Stimulated activated CD8-positive, alpha-beta memory T cell treated with anti-CD3 and anti-CD28 coated beads, Interleukin-15, amount 100 ng/mL, for 24 hours (primary cell): ENCODE data around the gene UTS2R.
"Not testable (repeated sequence)": the region's sequence is repeated elsewhere in the genome, so short reads cannot be mapped to it uniquely, and the experiment has no call there.

Experiments used
- DNase-seq: peaks from one replicate; pipeline ENCODE4 v3.0.0-alpha.2; 2020; ENCODE audit warnings: low read depth

Gene UTS2R

DNA sequence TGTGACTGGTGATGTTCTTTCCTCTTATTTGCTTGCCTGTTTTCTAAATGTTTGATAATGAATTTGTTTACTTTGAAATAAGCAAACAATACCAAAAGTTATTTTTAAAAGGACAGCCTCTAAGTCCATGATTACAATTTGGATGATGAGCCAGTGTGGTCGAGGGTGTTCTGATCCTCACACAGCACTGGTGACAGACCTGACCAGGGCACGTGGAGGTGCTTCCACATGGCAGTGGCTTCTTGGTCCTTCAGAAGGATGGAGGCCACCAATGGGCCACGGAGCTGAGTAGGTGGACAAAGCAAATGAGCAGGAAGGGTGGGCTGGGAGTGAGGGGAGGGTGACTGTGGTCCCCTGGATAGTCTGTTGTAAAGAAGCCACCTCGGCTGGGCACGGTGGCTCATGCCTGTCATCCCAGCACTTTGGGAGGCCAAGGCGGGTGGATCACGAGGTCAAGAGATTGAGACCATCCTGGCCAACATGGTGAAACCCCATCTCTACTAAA lies 16.7 kb upstream of the UTS2R start:
- DNase-seq, result no peak

DNA sequence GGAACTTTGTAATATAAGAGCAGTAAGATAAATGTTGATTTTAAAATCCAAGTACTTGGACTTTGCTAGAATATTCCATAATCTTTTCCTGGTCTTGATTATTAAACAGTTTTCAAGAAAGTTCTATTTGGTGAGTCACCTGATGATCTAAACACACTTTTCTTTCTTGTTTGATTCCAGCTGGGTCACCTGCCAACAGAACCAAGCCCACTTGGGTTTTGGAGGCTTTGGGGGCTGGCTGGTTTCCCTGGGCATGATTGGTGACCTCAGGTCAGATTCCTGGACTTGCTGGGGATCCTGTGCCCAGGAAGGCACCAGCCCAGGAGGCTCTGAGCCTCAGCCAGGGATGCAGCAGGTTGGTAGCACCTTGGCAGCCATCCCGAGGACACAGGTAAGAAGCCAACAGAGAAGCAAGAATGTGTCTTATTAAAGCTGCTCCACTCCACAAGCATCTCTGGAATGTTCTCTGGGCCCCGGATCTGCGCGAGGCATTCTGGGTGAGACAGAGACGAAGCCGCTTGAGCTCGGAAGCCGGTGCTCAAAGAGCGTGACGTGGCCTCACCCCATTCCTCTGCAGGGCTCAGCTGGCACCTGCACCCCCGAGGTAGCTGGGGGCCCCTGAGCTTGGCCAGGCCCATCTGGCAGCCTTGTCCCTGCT lies 15.7 kb upstream of the UTS2R start:
- DNase-seq, result no peak

DNA sequence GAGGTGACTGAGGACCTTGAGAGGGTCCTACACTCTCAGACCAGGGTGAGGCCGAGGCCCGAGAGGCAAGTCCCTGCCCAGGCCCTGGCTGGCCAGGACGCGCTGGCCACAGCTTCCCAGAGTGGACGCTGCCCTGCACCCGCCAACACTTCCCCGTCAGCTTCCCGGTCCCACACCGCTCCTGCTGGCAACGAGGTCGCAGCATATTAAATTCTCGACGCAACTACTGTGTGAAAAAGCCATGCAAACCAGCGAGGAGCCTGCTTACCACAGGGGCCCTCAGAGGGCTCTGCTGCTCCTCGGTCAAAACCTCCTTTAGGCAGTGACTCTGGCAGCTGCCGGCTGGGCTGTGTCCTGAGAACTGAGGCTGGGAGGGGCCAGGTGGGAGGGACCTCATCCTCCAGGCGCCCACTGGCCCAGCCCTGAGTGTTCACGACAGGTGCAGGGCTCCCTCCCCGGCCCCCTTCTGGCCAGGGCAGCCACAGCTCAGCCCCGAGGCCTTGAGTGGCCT lies 14.7 kb upstream of the UTS2R start:
- DNase-seq, result no peak

DNA sequence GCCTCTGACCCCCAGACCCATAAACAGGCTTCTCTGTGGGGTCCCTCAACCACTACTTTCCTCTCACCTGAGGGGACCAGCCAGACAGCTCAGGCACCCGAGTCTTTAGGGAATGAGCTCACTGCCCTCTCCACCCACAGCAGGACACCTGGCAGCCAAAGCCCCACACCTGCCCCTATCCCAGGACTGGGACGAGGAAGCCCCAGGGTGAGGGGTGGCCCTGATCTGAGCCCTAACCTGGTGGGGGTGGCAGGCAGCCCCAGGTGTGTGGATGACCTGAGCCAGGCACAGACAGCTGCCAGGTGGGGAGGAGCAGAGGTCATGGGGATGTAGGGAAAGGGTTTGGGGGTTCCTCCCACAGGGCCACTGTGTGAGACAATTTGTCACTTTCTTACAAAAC lies 14.2 kb upstream of the UTS2R start:
- DNase-seq, result no peak

DNA sequence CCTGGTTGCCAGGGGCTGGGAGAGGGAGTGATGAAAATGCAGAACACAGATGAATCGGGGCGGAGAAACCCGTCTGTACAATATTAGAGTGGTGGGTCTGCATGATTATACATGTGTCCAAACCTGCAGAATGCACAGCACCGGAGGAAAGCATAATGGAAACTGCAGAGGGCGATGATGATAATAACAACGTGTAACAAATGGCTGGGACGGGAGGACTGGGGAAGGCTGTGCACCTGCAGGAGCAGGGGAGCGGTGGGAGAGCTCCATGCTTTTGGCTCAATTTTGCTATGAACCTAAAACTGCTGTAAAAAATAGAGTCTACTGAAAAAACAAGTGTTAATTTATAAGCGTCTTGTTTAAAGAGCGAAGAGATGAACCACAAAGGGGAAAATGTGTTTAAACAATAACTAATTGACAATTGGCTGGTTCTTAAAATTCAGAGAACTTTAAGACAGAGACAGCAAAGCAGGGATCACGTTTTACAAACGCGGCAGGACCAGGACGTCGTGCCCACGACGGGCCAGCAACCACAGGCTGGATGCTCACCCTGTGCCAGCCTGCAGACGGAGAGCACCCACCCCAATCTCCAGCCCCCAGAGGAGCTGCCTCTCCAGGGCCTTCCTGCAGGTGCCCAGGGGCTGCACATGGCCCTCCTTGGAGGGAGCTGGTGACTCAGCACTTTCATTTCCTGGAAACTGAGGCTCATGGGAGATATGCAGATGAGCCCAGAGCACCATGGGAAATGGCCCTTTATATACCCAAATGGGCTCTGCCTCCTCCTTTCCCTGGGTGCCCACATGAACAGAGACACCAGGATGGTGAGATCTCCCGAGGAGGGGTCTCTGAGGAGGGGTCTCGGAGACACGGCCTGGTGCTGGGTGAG lies 12.9 kb upstream of the UTS2R start, which contains the start of gene TEX19:
Gene TEX19 (plus strand): TSS at position 783 of the 886 bp plus-strand sequence. CDS start 2,904 bp downstream, outside the sequence.
- DNase-seq, result no peak

DNA sequence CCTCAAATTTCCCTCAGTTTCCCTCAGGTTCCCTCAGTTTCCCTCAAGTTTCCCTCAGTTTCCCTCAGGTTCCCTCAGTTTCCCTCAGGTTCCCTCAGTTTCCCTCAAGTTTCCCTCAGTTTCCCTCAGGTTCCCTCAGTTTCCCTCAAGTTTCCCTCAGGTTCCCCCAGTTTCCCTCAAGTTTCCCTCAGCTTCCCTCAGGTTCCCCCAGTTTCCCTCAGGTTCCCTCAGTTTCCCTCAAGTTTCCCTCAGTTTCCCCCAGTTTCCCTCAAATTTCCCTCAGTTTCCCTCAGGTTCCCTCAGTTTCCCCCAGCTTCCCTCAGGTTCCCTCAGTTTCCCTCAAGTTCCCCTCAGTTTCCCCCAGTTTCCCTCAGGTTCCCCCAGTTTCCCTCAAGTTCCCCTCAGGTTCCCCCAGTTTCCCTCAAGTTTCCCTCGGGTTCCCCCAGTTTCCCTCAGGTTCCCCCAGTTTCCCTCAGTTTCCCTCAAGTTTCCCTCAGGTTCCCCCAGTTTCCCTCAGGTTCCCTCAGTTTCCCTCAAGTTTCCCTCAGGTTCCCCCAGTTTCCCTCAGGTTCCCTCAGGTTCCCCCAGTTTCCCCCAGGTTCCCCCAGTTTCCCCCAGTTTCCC lies 12.0 kb upstream of the UTS2R start:
- not testable (repeated sequence) for DNase-seq

DNA sequence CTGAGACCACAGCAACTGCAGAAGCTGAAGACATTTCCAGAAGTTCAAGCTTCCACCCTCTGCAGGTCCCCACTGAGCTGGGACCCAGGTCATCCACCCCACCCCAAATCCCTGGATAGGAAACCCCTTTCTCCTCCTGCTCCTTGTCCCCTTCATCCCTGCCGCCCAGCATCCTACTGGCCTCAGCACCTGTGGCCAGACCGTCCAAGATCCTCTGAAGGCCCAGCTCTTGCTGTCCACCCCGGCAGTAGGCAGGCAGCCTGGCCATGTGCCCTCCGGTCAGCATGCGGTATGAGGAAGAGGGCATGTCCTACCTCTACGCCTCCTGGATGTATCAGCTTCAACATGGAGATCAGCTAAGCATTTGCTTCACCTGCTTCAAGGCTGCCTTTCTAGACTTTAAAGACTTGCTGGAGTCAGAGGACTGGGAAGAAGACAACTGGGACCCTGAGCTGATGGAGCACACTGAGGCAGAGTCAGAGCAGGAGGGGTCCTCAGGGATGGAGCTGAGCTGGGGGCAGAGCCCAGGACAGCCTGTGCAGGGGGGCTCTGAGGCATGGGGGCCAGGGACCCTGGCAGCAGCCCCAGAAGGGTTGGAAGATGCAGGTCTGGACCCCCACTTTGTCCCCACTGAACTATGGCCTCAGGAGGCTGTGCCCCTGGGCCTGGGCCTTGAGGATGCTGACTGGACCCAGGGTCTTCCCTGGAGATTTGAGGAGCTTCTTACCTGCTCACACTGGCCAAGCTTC lies 9.5 kb upstream of the UTS2R start:
- no peak for DNase-seq

DNA sequence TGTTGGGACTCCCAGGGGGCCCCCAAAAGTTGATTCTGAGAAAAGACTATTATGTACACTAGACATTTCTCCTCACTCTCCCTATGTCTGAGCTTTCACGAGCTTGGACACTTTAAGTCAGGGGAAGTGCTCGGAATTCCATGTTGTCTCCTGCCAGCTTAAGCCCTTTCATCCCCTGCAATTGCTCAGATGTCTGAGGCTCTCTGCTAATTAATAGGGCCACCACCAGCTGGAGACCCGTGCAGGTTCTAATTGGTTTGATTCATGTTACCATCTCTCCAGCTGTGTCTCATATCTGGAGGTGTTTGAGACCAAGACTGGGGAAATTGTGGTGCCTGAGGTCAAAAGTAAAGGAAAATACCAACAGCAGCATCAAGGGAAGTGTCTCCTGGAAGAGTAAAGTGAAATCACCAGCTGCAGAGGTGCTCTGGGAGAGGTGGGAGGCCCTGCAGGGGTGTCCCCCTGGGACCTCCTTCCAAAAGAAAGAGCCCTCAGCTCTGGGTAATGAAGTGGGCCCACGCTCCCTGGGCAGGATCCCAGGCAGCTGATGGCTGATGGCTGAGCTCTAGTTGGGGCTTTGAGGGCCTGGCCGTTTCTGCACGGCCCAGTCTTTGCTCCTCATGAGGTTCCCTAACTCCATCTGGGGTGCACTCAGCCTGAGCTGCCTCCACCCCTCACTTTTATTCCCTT lies 5.8 kb upstream of the UTS2R start:
- DNase-seq, result no peak

DNA sequence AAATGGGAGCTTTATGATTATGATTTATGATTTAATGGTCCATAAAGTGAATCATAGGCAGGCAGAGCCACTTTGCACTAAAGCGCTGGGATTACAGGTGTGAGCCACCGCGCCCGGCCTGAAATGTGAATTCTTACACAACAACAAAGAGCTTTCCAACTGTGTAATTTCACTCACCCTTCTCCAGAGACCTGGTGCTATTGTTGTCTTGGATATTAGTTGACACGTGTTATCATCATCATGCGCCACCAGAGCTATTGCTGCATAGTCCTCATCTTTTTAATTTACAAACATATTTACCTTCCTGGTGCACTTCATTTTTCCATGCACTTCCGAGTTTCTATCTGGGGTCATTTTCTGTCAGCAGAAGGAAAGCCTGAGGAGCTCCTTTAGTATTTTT lies 4.8 kb upstream of the UTS2R start:
- no peak for DNase-seq

DNA sequence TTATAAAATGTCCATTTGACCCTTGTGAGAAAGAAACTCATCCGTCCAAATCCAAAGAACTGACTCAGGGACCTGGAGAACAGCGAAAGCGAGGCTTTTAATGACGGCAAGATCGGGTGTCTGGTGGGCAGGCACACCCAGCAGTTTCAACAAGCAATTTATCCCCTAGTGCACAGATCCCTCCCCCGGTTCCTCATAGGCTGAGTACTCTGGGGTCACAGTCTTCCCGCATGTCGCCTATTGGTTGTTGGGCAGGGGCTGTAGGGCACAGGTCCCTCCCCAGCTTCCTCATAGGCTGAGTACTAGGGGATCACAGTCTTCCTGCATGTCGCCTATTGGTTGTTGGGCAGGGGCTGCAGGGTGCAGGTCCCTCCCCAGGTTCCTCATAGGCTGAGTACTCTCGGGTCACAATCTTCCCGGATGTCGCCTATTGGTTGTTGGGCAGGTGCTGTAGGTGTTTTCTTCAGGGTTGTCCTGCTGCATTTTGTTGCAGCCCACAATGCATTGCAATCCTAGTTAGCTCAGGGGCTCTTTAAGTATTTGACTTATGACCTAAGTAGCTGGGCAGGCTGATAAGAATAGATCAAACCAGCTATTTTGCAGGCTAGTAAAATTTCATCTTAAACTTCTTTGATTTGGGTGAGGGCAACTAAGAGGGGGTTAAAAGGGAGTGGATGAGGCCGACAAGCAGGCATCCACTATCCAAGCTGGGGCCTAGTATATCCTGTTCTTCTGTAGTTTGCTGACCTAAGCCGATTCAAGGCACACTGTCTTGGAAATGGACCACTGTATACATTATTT lies 3.6 kb upstream of the UTS2R start:
- no peak for DNase-seq

DNA sequence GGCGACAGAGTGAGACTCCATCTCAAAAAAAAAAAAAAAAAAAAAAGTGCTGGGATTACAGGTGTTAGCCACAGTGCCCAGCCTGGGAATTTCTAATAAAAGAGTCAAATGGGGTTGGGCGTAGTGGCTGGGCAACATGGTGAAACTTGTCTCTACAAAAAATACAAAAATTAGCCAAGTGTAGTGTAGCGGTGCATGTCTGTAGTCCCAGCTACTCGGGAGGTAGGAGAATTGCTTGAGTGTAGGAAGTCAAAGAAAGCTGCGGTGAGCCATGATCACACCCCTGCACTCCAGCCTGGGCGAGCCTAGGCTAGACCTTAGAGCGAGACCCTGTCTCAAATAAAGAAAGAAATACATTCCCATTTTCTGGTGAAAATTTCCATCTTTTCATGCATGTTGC lies 2.4 kb upstream of the UTS2R start:
- DNase-seq, result no peak

DNA sequence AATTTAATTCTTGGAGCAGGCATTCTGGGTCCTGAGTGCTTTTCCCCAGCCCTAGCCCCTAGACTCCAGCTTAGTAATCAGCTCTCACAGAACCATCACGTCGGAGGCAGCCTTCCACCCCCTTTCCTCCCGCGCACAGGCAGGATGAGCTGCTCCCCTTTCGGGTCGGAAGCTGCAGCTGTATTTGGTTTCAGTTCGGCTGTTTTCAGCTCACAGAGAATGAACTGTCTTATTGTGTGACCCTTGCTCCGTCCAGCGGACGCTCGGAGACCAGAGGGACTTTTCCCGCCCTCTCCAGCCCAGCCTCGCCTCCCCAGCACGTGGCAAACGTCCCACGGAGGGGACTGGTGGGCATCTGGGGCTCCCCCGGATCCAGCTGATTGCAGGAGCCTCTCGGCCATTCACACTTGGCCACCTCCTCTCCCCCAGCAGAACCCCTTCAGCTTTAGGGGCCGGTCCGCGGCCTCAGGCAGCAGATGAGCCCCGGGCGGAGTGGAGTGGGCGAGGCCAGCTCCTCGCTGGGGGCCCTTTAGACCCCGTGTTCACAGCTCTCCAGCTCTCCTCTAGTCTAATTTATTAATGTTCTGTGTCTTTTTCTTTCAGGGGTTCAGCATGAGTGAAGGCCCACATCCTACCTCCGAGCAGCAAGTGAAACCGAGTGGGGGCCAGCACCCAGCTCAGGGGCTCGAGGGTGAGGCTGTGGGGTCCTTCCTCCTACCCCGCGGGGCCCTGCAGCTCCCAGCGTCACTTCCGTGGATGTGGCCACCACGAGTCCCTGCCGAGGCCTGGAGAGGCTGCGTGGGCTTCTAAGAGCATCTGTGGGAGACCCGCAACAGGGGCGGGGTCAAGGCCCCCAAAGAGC lies 863 bp upstream of the UTS2R start:
- DNase-seq, result no peak

DNA sequence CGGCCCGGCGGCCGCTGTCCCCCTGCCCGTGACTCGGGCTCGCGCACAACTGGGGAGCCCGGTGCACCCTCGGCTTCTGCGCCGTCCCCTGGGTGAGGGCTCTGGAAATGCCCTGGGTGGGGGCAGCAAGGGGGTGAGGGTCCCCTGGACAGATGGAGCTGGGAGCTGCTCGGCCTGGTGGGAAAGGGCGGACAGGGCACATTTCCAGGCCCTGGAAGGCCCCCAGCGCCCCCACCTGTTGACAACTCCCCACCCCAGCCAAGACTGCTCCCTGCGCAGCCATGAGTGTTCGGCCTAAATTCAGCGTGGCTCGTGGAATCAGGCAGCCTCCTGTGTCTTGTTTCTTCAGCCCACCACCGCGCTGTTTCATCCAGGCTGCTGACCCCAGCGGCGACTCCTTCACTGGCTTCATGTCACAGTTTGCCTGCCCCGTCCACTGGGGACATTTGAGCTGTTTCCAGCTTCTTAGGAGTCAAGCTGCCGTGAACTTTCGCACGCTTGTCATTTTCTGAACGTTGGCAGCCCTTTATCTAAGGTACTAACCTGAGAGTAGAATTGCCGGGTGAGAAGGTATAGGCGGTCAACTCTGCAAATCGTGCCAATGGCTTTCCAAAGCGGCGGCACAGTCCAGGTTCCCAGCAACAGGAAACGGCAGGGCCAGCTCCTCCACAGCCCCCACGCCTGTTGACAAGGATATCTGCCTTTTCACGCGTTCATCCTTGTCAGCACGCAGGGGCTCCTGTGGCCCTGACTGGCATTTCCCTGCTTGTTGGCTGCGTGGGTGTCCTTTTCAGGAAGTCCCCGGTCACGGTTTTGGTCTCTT lies 895 bp downstream of the UTS2R start:
- DNase-seq, result no peak

DNA sequence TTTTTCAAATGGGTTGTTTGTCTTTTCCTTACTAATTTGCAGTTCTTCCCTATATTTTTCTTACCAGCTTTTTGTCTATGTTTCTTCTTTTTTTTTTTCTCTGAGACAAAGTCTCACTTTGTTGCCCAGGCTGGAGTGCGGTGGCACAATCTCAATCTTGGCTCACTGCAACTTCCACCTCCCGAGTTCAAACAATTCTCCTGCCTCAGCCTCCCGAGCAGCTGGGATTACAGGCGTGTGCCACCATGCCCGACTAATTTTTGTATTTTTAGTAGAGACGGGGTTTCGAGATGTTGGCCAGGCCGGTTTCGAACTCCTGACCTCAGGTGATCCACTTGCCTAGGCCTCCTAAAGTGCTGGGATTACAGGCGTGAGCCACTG lies 1.5 kb downstream of the UTS2R start:
- not testable (repeated sequence) for DNase-seq

DNA sequence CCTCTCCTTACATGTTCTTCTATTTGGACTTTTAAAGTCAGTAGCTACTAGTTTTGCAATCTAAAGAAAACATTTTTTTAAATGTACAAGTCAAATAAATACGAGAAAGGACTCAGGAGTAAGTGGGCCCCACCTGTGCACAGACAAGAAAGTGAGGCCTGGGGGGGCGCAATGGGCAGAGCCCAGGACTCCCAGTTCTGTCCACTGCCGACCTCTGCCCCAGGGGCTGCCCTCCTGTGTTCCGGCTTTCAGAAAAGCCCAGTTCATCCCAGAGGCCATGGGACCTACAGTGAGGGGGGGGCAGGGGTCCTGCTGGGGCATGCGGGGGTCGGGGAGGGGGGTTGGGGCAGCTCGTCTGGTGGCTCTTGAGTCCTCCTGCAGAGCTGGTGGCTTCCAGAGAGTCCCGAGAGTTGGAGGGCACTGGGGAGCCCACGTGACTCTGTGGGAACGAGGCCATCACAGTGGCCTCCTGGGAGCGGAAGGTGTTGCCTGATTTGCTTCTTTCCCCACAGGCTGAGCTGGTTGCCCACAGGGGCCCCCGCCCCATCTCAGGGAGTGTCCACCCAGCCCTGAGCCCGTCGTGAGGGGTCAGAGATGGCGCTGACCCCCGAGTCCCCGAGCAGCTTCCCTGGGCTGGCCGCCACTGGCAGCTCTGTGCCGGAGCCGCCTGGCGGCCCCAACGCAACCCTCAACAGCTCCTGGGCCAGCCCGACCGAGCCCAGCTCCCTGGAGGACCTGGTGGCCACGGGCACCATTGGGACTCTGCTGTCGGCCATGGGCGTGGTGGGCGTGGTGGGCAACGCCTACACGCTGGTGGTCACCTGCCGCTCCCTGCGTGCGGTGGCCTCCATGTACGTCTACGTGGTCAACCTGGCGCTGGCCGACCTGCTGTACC lies 2.4 kb downstream of the UTS2R start:
- no peak for DNase-seq

DNA sequence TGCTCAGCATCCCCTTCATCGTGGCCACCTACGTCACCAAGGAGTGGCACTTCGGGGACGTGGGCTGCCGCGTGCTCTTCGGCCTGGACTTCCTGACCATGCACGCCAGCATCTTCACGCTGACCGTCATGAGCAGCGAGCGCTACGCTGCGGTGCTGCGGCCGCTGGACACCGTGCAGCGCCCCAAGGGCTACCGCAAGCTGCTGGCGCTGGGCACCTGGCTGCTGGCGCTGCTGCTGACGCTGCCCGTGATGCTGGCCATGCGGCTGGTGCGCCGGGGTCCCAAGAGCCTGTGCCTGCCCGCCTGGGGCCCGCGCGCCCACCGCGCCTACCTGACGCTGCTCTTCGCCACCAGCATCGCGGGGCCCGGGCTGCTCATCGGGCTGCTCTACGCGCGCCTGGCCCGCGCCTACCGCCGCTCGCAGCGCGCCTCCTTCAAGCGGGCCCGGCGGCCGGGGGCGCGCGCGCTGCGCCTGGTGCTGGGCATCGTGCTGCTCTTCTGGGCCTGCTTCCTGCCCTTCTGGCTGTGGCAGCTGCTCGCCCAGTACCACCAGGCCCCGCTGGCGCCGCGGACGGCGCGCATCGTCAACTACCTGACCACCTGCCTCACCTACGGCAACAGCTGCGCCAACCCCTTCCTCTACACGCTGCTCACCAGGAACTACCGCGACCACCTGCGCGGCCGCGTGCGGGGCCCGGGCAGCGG lies 3.2 kb downstream of the UTS2R start:
- DNase-seq, result no peak
